Measurements from ENCODE around the gene VWCE. TPM values are rescaled to one million over a fixed set of nuclear protein-coding genes. Genes with fewer than 3 reads are reported as not detected.

VWCE gene
- total RNA-seq, 1 experiment from 2014 or later = 2.5 TPM

DNA sequence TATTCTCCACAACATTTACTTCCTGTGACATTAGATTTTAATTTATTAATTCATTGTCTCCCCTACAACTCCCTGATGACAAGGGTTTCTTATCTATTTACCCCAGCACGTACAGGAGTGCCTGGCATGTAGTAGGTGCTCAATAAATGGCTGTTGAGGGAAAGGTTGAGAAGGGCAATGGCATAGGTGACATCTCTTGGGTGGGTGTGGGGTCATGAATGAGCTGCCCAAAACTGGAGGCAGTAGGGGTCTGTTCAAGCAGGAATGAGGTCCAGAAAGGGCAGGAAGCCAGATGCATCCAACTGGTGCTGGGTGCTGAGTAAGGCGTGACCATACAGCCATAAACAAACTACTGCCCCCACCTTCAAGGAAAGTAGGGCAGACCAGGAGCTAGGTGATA, 2.8 kb downstream of the VWCE start:
- no peaks in the 10 kb centered on the region for H3K4me1 ChIP-seq (ENCODE audit: control insufficient read depth in 1 of 2, insufficient read depth in 2 of 2, low read length in 2 of 2)
- intact Hi-C loops (cut with micrococcal nuclease) = no loop called here
- TF ChIP-seq CBX3 (IDR thresholded peaks at IDR 0.05; ENCODE audit: low read depth) (no peak), POLR2A (IDR thresholded peaks at IDR 0.05; ENCODE audit: borderline replicate concordance, extremely low read depth, insufficient read depth, insufficient read length) (no peak), ZNF274 (IDR thresholded peaks at IDR 0.05; ENCODE audit: low read depth, low read length) (no peak), JUND (IDR thresholded peaks at IDR 0.05) (no peak), POLR2AphosphoS5 (IDR thresholded peaks at IDR 0.05; ENCODE audit: low read depth, low read length) (no peak), CEBPB (IDR thresholded peaks at IDR 0.05; ENCODE audit: low read depth) (no peak), YY1 (IDR thresholded peaks at IDR 0.05; ENCODE audit: extremely low read depth, insufficient replicate concordance, low read depth, low read length) (no peak), SIN3A (IDR thresholded peaks at IDR 0.05; ENCODE audit: low read depth) (no peak), SP1 (IDR thresholded peaks at IDR 0.05; ENCODE audit: low read depth) (no peak), EGR1 (IDR thresholded peaks at IDR 0.05; ENCODE audit: low read depth) (no peak), ZFX (IDR thresholded peaks at IDR 0.05) (no peak)
- TF ChIP-seq, protein P1, sequence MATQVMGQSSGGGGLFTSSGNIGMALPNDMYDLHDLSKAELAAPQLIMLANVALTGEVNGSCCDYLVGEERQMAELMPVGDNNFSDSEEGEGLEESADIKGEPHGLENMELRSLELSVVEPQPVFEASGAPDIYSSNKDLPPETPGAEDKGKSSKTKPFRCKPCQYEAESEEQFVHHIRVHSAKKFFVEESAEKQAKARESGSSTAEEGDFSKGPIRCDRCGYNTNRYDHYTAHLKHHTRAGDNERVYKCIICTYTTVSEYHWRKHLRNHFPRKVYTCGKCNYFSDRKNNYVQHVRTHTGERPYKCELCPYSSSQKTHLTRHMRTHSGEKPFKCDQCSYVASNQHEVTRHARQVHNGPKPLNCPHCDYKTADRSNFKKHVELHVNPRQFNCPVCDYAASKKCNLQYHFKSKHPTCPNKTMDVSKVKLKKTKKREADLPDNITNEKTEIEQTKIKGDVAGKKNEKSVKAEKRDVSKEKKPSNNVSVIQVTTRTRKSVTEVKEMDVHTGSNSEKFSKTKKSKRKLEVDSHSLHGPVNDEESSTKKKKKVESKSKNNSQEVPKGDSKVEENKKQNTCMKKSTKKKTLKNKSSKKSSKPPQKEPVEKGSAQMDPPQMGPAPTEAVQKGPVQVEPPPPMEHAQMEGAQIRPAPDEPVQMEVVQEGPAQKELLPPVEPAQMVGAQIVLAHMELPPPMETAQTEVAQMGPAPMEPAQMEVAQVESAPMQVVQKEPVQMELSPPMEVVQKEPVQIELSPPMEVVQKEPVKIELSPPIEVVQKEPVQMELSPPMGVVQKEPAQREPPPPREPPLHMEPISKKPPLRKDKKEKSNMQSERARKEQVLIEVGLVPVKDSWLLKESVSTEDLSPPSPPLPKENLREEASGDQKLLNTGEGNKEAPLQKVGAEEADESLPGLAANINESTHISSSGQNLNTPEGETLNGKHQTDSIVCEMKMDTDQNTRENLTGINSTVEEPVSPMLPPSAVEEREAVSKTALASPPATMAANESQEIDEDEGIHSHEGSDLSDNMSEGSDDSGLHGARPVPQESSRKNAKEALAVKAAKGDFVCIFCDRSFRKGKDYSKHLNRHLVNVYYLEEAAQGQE (IDR thresholded peaks at IDR 0.05; ENCODE audit: low read depth) = no peak
- TF ChIP-seq, protein P2, sequence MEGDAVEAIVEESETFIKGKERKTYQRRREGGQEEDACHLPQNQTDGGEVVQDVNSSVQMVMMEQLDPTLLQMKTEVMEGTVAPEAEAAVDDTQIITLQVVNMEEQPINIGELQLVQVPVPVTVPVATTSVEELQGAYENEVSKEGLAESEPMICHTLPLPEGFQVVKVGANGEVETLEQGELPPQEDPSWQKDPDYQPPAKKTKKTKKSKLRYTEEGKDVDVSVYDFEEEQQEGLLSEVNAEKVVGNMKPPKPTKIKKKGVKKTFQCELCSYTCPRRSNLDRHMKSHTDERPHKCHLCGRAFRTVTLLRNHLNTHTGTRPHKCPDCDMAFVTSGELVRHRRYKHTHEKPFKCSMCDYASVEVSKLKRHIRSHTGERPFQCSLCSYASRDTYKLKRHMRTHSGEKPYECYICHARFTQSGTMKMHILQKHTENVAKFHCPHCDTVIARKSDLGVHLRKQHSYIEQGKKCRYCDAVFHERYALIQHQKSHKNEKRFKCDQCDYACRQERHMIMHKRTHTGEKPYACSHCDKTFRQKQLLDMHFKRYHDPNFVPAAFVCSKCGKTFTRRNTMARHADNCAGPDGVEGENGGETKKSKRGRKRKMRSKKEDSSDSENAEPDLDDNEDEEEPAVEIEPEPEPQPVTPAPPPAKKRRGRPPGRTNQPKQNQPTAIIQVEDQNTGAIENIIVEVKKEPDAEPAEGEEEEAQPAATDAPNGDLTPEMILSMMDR (IDR thresholded peaks at IDR 0.05 in 2 of 3, conservative IDR thresholded peaks at IDR 0.05 in 1 of 3; ENCODE audit: borderline replicate concordance in 1 of 3, insufficient read depth in 1 of 3, low read depth in 2 of 3, low read length in 2 of 3) = no peak
- TF ChIP-seq, protein P3, sequence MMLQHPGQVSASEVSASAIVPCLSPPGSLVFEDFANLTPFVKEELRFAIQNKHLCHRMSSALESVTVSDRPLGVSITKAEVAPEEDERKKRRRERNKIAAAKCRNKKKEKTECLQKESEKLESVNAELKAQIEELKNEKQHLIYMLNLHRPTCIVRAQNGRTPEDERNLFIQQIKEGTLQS (IDR thresholded peaks at IDR 0.05) = no peak
- H3K9me3 ChIP-seq (ENCODE audit: control insufficient read depth in 1 of 2, insufficient read depth in 1 of 2, low read depth in 1 of 2, low read length in 2 of 2) = no peaks in the 10 kb centered on the region
- ChIA-PET CTCF (no interaction called here), RAD21 (ENCODE audit: low non-redundant PET in 1 of 2, low total read pairs in 2 of 2, uncharacterized antibody in 2 of 2, unreplicated experiment in 2 of 2) (no interaction called here), POLR2A (no interaction called here)
- H3K27me3 ChIP-seq (ENCODE audit: insufficient read depth, low read length) = no peaks in the 10 kb centered on the region
- no peak overlapping the region for H3K4me2 ChIP-seq (ENCODE audit: low read length)
- ATAC-seq = no peak
- no peak for DNase-seq (ENCODE audit: low read depth, low spot score)
- H3K27ac ChIP-seq (ENCODE audit: low read depth, low read length) = no peak overlapping the region
- no peak overlapping the region for H3K4me3 ChIP-seq (replicated peaks in 1 of 2; ENCODE audit: low read depth in 1 of 2, low read length in 2 of 2)
- BruUV-seq (replicated peaks) = no TSS peak
- H3K36me3 ChIP-seq (ENCODE audit: control insufficient read depth in 1 of 2, insufficient read depth in 2 of 2, low read length in 2 of 2) = no peaks in the 10 kb centered on the region
- no peaks in the 10 kb centered on the region for H4K20me1 ChIP-seq (ENCODE audit: insufficient read depth)
- no peaks in the 10 kb centered on the region for H3K79me2 ChIP-seq (ENCODE audit: insufficient read depth, low read length)
- H3K9ac ChIP-seq (ENCODE audit: low read length) = no peak overlapping the region
- no peaks in the 10 kb centered on the region for H3K9me2 ChIP-seq (ENCODE audit: insufficient read depth)
- no peak overlapping the region for H2AFZ ChIP-seq (ENCODE audit: low read depth, low read length, poor library complexity, severe bottlenecking)
